GDM1 (cell line): Measurements from ENCODE around the gene CLCF1.

Experiments
- DNase-seq: peaks from one replicate; lab custom pipeline; 2025; lab: John Stamatoyannopoulos, UW

Gene CLCF1

GRCh38 chr11:67372993-67373647 is at the start of gene CLCF1:
CLCF1 (minus strand) TSS chr11:67373598; CDS start chr11:67373539, 59 bp downstream.
- peak; percentile 48 for DNase-seq

GRCh38 chr11:67422891-67423290 is 49.5 kb upstream of the CLCF1 start:
- DNase-seq = no peak

GRCh38 chr11:67421430-67422031 is 48.1 kb upstream of the CLCF1 start:
- no peak for DNase-seq

GRCh38 chr11:67420646-67421429 is 47.4 kb upstream of the CLCF1 start:
- peak; percentile 89 for DNase-seq

GRCh38 chr11:67420147-67420645 is 46.8 kb upstream of the CLCF1 start:
- DNase-seq = no peak

GRCh38 chr11:67419325-67420049 is 46.1 kb upstream of the CLCF1 start:
- DNase-seq = no peak

GRCh38 chr11:67418476-67419281 is 45.3 kb upstream of the CLCF1 start:
- no peak for DNase-seq

GRCh38 chr11:67417425-67417824 is 44.0 kb upstream of the CLCF1 start:
- DNase-seq = no peak

GRCh38 chr11:67416416-67417335 is 43.3 kb upstream of the CLCF1 start:
- DNase-seq = peak; percentile 21

- no peak for DNase-seq
These were observed 42.3 kb upstream of the CLCF1 start, which contains the start of gene CARNS1 for GRCh38 chr11:67415501-67416304. CARNS1 (plus strand) TSS chr11:67415678; CDS start chr11:67416200, 522 bp downstream.

- DNase-seq = no peak
These were observed 40.0 kb upstream of the CLCF1 start for GRCh38 chr11:67413266-67413849.

GRCh38 chr11:67412495-67413179 is 39.2 kb upstream of the CLCF1 start:
- no peak for DNase-seq

GRCh38 chr11:67411785-67412152 is 38.4 kb upstream of the CLCF1 start:
- DNase-seq = no peak

- no peak for DNase-seq
These were observed 37.8 kb upstream of the CLCF1 start for GRCh38 chr11:67410984-67411784.

- no peak for DNase-seq
These were observed 37.0 kb upstream of the CLCF1 start for GRCh38 chr11:67410369-67410831.

GRCh38 chr11:67409781-67410368 is 36.5 kb upstream of the CLCF1 start:
- DNase-seq = no peak

- peak; percentile 70 for DNase-seq
These were observed 35.9 kb upstream of the CLCF1 start for GRCh38 chr11:67409261-67409666.
